Keratinocyte (primary cell): ENCODE results near the gene CIT. TPM values are rescaled to one million over a fixed set of nuclear protein-coding genes. Genes with fewer than 3 reads are reported as not detected.
"Not testable (repeated sequence)": the region's sequence is repeated elsewhere in the genome, so short reads cannot be mapped to it uniquely, and the experiment has no call there.

Source experiments
- DNase-seq: peaks from one replicate; pipeline ENCODE4 v3.0.0-alpha.2; 2011; ENCODE audit warnings: low read depth, missing footprints, low spot score
- FAIRE-seq: peaks from 2 replicates; lab custom pipeline; 2011; peaks lifted over from hg19 to GRCh38; lab: Jason Lieb, UNC
- H2AFZ ChIP-seq: 2 replicates; pipeline ENCODE4 v1.6.0; 2012; ENCODE audit warnings: low read length, control low read depth, inconsistent platforms; ENCODE audit not compliant: control insufficient read depth
- H3K27ac ChIP-seq: 2 replicates; pipeline ENCODE4 v1.5.1; 2011; ENCODE audit warnings: low read length; ENCODE audit not compliant: control insufficient read depth, insufficient read depth
- H3K27me3 ChIP-seq: 3 replicates; pipeline ENCODE4 v1.6.0; 2011; ENCODE audit warnings: low read length; ENCODE audit not compliant: control insufficient read depth, insufficient read depth; ENCODE audit errors: extremely low read depth
- H3K36me3 ChIP-seq, 2 experiments: 2 replicates in 1 of 2; 3 replicates in 1 of 2; pipeline ENCODE4 v1.5.1; 2011; ENCODE audit warnings: low read length in 2 of 2, mild to moderate bottlenecking in 1 of 2; ENCODE audit not compliant: control insufficient read depth in 2 of 2, insufficient read depth in 2 of 2; ENCODE audit errors: extremely low read depth in 1 of 2
- H3K4me1 ChIP-seq: 3 replicates; pipeline ENCODE4 v1.5.1; 2011; ENCODE audit warnings: low read length; ENCODE audit not compliant: control insufficient read depth, insufficient read depth; ENCODE audit errors: extremely low read depth
- H3K4me2 ChIP-seq: 3 replicates; pipeline ENCODE4 v1.6.0; 2011; ENCODE audit warnings: low read depth, low read length; ENCODE audit not compliant: control insufficient read depth, insufficient read depth; ENCODE audit errors: extremely low read depth
- H3K4me3 ChIP-seq, 3 experiments: fragments of 200-600 bp in 1 of 3; sonication (generic) in 1 of 3; 2 replicates in 2 of 3; 3 replicates in 1 of 3; pipeline ENCODE4 v1.5.1; 2011 to 2016; ENCODE audit warnings: low read length in 3 of 3, mild to moderate bottlenecking in 3 of 3, control low read depth in 2 of 3, inconsistent platforms in 1 of 3, low read depth in 1 of 3, mixed read lengths in 1 of 3, mixed run types in 1 of 3, moderate library complexity in 1 of 3; ENCODE audit not compliant: control insufficient read depth in 2 of 3, insufficient read depth in 2 of 3; ENCODE audit errors: extremely low read depth in 1 of 3
- H3K79me2 ChIP-seq: 2 replicates; pipeline ENCODE4 v1.6.0; 2012; ENCODE audit warnings: low read length; ENCODE audit not compliant: control insufficient read depth, insufficient read depth
- H3K9ac ChIP-seq: 3 replicates; pipeline ENCODE4 v1.6.0; 2011; ENCODE audit warnings: low read length; ENCODE audit not compliant: control insufficient read depth, insufficient read depth; ENCODE audit errors: extremely low read depth
- H3K9me1 ChIP-seq: 3 replicates; pipeline ENCODE4 v1.6.0; 2011; ENCODE audit warnings: low read length; ENCODE audit not compliant: control insufficient read depth, insufficient read depth; ENCODE audit errors: extremely low read depth
- H3K9me3 ChIP-seq: 2 replicates; pipeline ENCODE4 v1.5.1; 2012; ENCODE audit warnings: low read depth, low read length; ENCODE audit not compliant: control insufficient read depth
- H4K20me1 ChIP-seq: 3 replicates; pipeline ENCODE4 v1.6.0; 2011; ENCODE audit warnings: low read length; ENCODE audit not compliant: control insufficient read depth, insufficient read depth; ENCODE audit errors: extremely low read depth
- CTCF ChIP-seq, 3 experiments: IDR thresholded peaks in 1 of 3; conservative IDR thresholded peaks in 1 of 3; optimal IDR thresholded peaks in 1 of 3; 2 replicates in 2 of 3; 3 replicates in 1 of 3; pipeline versions ENCODE3 to v1.5.1; 2011; ENCODE audit warnings: low read length in 3 of 3, mild to moderate bottlenecking in 3 of 3, moderate library complexity in 2 of 3, control low read depth in 1 of 3, inconsistent platforms in 1 of 3; ENCODE audit not compliant: insufficient read depth in 2 of 3; ENCODE audit errors: extremely low read depth in 1 of 3
- EZH2 ChIP-seq: IDR thresholded peaks from one replicate; pipeline ENCODE4 v1.6.1; 2012; ENCODE audit warnings: inconsistent platforms, mild to moderate bottlenecking, low read length, moderate library complexity
- dilution Hi-C: fragments of 300-500 bp; cut with MboI; formaldehyde crosslinking; loops from one replicate; pipeline ENCODE4 v1.7.0; 2020; ENCODE audit warnings: low sequenced_read_pairs; ENCODE audit not compliant: extremely low pct_ligation_motif_present
- polyA plus RNA-seq, 5 experiments: library from polyadenylated mRNA; depleted of rRNA in 3 of 5; stranded (reverse) in 3 of 5; stranded (forward) in 1 of 5; unstranded in 1 of 5; fragments of >200 nt; gene quantifications; 1 replicate in 1 of 5; 2 replicates in 3 of 5; 3 replicates in 1 of 5; pipeline versions ENCODE4 v1.2.1 to v1.2.3, GENCODE V29; 2011 to 2012; ENCODE audit warnings: missing spikeins in 2 of 5, low read depth in 1 of 5, low replicate concordance in 1 of 5

The CIT gene
- polyA plus RNA-seq, 1 donor (not counting 4 experiments of a cell fraction or from before 2014, with no cell fraction given), result 6.2 TPM

- Histone ChIP-seq H4K20me1 (no peaks in the 10 kb centered on the region), H3K9me1 (no peaks in the 10 kb centered on the region), H3K27ac (no peak overlapping the region), H3K4me1 (peaks cover 2% of the 10 kb centered on the region), H2AFZ (no peak overlapping the region), H3K4me3 (no peak overlapping the region), H3K27me3 (no peaks in the 10 kb centered on the region), H3K9ac (no peak overlapping the region), H3K79me2 (no peaks in the 10 kb centered on the region), H3K4me2 (no peak overlapping the region), H3K9me3 (no peaks in the 10 kb centered on the region), H3K36me3 (peaks cover 2 to 38% of the 10 kb centered on the region in 2 experiments)
- FAIRE-seq, result no peak
- dilution Hi-C loops, result no loop called here
- no peak for TF ChIP-seq EZH2
- no peak for TF ChIP-seq CTCF (optimal IDR thresholded peaks at IDR 0.05 in 1 of 3, IDR thresholded peaks at IDR 0.05 in 1 of 3, conservative IDR thresholded peaks at IDR 0.05 in 1 of 3; ENCODE audit: extremely low read depth in 1 of 3, insufficient read depth in 2 of 3, low read length in 3 of 3)
- DNase-seq, result no peak
These were observed 166.7 kb downstream of the CIT start for GRCh38 chr12:119710374-119710964.

DNA sequence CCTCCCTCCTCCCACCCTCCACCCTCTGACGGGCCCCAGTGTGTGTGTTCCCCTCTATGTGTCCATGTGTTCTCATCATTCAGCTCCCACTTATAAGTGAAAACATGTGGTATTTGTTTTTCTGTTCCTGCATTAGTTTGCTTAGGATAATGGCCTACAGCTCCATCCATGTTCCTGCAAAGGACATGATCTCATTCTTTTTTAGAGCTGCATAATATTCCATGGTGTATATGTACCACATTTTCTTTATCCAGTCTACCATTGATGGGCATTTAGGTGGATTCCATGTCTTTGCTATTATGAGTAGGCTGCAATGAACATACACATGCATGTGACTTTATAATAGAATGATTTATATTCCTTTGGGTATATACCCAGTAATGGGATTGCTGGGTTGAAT is 170.7 kb downstream of the CIT start:
- H3K36me3 ChIP-seq, result peaks cover 2 to 13% of the 10 kb centered on the region in 2 experiments
- H3K4me3 ChIP-seq, DNase-seq, H3K27me3 ChIP-seq, H3K27ac ChIP-seq, H3K9me1 ChIP-seq, H3K4me1 ChIP-seq, H3K9me3 ChIP-seq, FAIRE-seq, H3K79me2 ChIP-seq, H2AFZ ChIP-seq, dilution Hi-C loops, H4K20me1 ChIP-seq, H3K9ac ChIP-seq, H3K4me2 ChIP-seq: not testable (repeated sequence)

GRCh38 chr12:119705182-119705581 is 171.9 kb downstream of the CIT start:
- dilution Hi-C loops, result no loop called here
- H3K27me3 ChIP-seq, result no peaks in the 10 kb centered on the region
- no peak overlapping the region for H3K4me3 ChIP-seq
- H3K9me1 ChIP-seq, result no peaks in the 10 kb centered on the region
- no peak overlapping the region for H3K4me2 ChIP-seq
- H3K9ac ChIP-seq, result no peak overlapping the region
- no peaks in the 10 kb centered on the region for H3K79me2 ChIP-seq
- FAIRE-seq (no peak), DNase-seq (no peak)
- TF ChIP-seq CTCF (optimal IDR thresholded peaks at IDR 0.05 in 1 of 3, IDR thresholded peaks at IDR 0.05 in 1 of 3, conservative IDR thresholded peaks at IDR 0.05 in 1 of 3; ENCODE audit: extremely low read depth in 1 of 3, insufficient read depth in 2 of 3, low read length in 3 of 3), result no peak
- no peak for TF ChIP-seq EZH2
- no peak overlapping the region for H3K27ac ChIP-seq
- no peaks in the 10 kb centered on the region for H4K20me1 ChIP-seq
- no peaks in the 10 kb centered on the region for H3K9me3 ChIP-seq
- no peak overlapping the region for H2AFZ ChIP-seq
- H3K36me3 ChIP-seq, result peaks cover 4 to 11% of the 10 kb centered on the region in 2 experiments
- no peaks in the 10 kb centered on the region for H3K4me1 ChIP-seq
